Frontal cortex (tissue), 4 donors: ENCODE results near the gene SOHLH1. TPM values are rescaled to one million over a fixed set of nuclear protein-coding genes. Genes with fewer than 3 reads are reported as not detected.

Experiments
- DNase-seq, 2 donors: peaks; one replicate each; pipeline ENCODE4 v3.0.0; 2012; ENCODE audit warnings: low spot score in 2 of 2
- FAIRE-seq: peaks from 2 replicates; lab custom pipeline; 2012; peaks lifted over from hg19 to GRCh38; lab: Jason Lieb, UNC
- total RNA-seq: library from RNA; depleted of rRNA; stranded (reverse); fragments of >200 nt; gene quantifications from one replicate; pipeline ENCODE4 v1.2.3, GENCODE V29; 2014
- donor health status: control.
- donor health status: control.
- donor health status: control.

The SOHLH1 gene
- total RNA-seq, 1 donor from 2014 or later: not detected

DNA sequence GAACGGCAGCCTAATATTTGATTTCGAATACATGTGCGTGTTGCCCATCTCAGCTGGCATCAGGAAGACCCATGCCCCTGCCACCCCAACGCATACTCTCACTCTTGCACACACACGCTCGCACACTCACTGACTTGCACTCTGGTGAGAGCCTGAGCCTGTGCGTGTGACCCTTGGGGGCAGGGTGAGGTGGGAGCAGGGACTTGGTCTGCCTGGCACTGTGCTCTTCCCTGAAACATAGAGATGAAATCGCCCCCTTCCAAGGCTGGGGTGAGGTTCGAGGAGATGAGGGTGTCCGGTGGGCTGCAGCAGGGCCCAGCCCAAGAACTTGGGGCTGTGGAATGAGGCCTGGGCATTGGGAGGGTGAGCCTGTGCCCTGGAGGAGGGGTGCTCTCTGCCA is 35.0 kb downstream of the SOHLH1 start:
- DNase-seq (no peak), FAIRE-seq (no peak)

DNA sequence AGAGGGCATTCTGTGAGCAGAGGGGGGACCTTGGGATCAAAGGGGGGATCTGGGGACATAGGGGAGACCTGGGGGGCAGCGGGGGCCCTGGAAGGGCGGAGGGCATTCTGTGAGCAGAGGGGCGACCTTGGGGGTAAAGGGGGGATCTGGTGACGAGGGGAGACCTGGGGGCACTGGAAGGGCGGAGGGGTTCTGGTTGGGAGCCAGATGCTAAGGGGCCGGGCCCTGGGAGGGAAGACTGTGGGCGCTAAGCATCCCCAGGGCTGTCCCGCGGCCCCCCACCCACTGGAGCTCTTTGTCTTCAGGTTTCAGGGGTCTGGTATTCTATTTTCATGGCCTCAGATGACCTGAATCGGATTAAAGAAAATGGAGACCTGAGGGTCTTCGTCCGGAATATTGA is 35.4 kb downstream of the SOHLH1 start:
- DNase-seq (no peak), FAIRE-seq (no peak)

DNA sequence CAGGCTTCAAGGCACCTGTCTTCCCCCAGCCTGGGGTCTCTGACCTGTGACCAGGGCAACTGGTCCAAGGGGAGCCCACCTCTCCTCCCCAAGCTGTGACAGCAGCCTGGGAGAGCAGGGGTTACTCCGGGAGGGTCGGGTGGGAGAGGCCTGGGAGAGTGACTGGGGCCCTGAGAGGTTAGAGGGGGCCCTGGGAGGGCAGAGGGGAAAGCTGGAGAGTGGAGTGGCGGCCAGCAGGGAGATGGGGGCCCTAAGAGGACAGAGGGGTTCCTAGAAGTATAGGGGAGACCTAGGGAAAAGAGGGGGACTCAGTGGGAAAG is 35.9 kb downstream of the SOHLH1 start:
- FAIRE-seq (no peak), DNase-seq (no peak)

DNA sequence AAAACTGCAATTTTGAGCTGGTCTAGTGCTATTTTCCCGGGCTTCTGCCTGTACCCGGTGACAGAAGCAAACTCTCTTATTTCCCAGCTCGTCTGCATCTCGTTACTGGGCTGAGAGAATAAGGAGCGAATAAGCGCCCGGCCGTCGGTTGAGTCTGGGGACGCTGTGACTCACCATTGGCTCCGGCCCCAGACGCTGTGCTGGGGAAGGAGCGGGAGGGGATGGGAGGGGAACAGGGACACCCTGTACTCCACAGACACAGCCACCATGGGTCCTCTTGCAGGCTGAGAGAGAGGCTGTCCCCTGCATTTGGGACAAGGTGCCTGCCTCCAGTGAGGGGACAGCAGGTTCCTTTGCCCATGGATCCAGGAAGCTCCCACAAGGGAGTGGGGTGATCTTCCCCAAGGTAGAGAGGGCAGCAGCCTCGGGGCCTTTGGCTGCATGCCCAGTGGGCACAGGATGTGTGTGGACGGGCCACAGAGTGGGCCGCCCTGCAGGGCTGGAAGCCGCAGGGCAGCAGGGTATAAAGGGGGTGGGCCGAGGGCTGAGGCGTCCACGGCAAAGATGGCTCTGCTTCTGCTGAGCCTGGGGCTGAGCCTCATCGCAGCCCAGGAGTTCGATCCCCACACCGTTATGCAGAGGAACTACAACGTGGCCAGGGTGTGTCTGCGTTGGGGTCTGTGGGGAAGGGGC is 36.4 kb downstream of the SOHLH1 start, which contains the start of gene LCN9:
TSS of gene LCN9 (plus strand) at position 552 of the 693 bp plus-strand sequence. CDS start at position 565, 13 bp downstream.
- DNase-seq: peak in 1 of 2 donors; percentile 64
- FAIRE-seq: no peak

DNA sequence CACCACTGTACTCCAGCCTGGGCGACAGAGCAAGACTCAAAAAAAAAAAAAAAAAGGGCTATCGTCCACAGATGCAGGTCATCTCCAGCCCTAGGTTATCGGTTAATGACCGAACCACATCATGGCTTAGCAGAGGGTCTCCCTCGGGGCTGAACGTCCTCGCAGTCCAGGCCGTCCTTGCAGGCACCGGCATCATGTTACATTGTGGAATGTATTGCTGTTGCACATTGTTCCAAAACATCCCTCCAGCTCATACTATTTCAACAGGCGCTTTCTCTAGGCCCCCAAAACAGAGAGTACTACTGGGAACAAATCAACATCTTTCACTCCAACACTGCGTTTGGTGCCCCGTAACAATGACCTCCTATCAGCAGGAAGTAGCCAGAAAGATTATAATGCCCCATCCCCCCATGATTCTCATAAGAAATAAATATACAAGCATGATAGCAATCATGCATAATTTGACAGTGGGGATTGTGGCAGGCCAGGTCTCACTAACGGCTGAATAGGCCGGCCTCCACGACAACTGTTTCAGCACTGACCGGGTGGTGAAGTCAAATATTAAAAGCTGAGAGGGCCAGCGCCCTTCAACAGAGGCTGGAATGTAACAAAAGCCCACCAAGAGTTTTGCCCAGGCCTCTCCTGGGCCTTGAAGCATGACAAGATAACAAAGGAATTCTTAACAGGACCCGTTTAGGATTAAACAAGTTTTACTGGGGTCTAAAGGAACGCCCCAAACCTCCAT is 37.3 kb downstream of the SOHLH1 start:
- FAIRE-seq: no peak
- DNase-seq: no peak

DNA sequence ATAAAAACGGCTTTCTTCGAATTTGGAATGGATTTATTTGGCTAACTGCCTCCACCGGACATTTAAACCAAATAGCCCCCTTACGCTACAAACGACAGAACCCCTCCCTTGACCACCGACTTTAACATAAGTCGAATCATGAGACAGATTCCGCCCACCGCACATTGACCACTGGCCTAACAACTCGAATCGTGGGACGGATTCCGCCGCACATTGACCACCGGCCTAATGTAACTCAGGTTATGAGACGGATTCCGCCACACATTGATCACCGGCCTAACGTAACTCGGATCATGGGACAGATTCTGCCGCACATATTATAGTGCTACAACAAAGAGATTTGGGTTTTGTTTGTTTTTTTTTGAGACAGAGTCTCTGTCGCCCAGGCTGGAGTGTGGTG is 38.9 kb downstream of the SOHLH1 start:
- DNase-seq (no peak), FAIRE-seq (no peak)

DNA sequence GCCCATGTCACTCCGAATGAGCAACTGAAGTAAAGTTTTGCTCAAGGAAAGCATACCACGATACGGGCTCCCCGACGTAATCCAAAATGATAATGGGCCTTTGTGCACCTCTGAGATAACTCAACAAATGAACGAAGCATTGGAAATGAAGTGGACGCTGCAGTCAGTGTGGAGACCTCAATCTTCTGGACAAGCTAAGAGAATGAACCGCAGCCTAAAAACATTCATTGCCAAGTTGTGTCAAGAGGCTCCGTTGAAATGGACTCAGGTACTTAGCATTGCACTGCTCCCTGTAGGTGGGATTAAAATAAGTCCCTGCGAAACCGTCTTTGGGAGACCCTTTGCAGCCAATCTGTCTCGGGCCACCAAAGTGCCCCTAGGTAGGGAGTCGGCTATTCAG is 40.0 kb downstream of the SOHLH1 start:
- DNase-seq (no peak), FAIRE-seq (no peak)

DNA sequence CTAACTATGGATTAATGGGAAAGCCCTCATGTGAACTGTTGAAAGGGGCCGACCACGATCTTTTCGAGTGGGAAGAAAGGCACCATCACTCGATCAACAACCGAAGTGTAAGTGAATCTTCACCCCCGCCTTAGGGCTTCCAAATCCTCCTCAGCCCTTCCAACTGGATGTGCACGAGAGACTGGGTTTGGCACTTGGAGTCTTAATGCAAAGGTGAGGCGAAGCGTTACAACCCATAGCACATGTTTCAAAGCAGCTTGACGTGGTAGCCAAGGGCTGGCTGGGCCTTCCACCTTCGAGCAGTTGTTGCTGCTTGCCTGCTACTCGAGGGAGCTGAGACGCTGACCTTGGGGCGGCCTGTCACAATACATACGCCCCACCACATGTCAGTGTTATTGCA is 41.9 kb downstream of the SOHLH1 start:
- no peak for FAIRE-seq

DNA sequence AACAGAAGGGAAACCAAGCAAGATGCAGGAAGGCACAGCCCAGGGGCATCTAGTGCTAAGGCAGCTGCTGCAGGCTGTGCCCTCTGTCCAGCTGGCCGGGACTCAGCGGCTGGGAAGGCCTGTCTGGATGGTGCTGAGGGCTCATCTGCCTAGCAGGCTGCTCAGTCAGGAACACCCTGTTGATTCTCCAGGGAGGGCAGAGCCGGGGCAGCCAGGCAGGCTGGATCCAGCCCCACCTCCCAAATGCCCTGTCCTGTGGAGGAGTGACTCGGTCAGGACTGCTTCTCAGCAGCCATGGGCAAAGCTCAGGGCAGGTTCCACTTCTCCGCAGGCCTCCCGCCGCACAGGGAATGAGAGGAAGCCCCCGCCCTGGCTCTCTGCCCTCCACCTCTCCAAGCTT is 44.0 kb downstream of the SOHLH1 start:
- no peak for FAIRE-seq
- no peak for DNase-seq

More for the DNA sequence above, 41.9 kb downstream of the SOHLH1 start:
- DNase-seq: no peak

DNA sequence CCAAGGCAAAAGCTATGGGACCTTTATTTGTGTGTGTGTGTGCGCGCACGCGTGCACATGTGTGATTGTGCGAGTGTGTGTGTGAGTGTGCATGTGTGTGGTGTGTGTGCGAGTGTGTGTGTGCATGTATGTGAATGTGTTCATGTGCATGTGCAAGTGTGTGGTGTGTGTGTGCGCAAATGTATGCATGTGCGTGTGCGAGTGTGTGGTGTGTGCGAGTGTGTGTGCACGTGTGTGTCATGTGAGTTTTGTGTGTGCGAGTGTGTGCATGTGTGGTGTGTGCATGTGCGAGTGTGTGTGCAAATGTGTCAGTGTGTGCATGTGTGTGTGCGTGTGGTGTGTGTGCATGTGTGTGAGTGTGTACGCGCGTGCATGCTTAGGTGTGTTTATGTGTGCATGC is 48.9 kb downstream of the SOHLH1 start:
- FAIRE-seq (no peak), DNase-seq (no peak)

DNA sequence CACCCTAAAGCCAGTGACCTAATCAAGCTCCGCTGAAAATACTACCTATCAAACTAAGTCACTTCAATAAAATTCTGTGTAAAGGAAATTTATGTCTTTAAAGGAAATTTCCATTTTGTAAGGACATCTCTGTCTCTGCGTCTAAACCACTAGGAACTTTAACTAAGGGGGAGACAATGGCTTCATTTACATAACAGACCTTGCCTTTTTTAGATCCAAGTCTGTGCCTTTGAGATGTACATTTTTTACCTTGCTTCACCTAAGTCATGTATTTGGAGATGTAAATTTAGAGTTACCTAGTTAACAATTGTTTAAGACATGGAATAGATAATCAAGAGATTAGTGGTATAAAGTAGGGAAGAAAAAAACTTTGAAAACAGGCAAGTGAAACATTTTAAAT is 49.8 kb downstream of the SOHLH1 start:
- FAIRE-seq: no peak
- no peak for DNase-seq

DNA sequence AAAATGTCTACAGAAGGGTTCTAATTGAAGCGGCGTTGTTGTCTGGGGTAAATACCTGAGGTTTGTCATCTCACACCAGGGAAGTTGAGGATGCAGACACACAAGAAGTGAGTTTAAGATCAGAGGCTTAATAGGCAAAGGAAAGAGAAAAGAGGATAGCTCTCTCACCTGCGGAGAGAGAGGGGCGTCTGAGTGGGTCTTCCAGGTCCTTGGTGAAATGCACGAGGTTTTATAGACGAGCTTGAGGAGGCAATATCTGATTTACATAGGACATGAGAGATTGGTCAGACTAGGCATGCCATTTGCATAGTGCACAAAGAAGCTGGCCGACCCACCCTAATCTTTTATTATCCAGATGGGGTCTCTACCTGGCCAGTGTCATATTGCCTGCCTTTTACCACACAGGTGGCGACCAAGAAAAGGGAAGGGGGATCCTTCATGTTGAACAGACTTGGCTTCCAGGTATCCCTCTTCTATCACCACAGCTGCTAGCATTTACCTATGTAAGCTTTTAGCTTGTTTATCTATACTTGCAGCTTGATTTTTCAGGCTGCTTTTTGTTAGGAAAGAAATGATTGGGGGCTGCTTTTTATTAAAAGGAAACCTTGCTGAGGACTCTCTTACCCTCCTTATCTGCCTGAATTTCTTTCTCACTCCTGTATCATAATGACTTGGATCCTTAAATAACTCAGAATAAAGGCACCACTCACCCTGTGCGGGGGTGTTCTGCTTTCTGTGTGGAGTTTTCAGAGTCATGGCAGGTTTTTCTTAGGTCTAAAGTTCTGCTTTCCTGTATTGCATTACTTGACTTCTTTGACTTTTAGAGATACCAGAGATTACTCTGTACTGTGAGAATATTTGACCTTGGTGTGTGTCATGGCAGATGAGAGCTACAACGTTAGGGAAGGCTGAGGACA is 50.5 kb downstream of the SOHLH1 start:
- no peak for FAIRE-seq
- DNase-seq: no peak

DNA sequence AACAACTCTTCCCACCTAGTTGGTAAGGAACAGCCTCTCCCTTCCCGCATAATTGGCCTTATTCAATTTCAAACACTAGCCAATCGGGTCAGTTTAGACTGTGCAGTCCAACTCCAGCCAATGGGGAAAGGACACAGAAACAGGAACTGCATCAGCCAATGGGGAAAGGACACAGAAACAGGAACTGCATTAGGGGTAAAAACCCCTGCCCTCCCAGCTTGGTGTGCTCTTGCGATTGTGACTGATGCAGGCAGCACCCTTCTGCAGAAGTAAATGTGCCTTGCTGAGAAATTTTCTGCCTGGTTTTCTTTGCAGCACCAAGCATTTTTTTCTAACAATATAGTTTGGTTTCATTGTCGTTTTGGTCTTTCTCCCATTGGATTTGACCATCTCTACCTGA is 51.4 kb downstream of the SOHLH1 start:
- DNase-seq: no peak
- FAIRE-seq: no peak

DNA sequence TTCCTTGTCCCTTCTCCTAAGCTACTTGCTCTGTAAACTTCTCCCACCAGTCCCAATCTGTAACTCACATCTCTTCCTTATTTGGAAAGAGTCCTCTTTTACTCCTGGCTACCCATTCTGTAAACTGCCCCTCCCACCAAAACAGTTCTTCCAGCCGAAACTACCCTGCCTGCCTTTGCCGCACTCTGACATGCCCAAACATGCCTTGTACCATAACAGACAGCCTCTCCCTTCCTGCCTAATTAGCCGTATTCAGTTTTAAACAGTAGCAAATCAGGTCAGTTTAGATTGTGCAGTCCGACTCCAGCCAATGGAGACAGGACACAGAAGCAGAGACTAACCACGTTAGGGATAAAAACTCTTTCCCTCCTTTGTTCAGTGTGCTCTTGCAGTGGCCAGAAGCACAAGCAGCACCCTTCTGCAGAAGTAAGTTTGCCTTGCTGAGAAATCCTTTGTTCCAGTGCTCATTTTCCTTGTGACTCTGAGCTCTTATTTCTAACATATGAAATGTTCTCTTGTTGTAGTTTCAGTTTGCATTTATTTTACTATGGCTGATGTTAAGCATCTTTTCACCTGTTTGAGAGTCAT is 54.6 kb downstream of the SOHLH1 start:
- DNase-seq: no peak
- no peak for FAIRE-seq

Other genes starting within 250 kb of the SOHLH1 start
- 35.5 TPM for gene PPP1R26, start 219.7 kb downstream of the SOHLH1 start, total RNA-seq
- gene MRPS2, start 198.8 kb downstream of the SOHLH1 start, total RNA-seq: 13.9 TPM
- not detected for gene LCN1, start 178.0 kb downstream of the SOHLH1 start, total RNA-seq
- not detected for gene OBP2A, start 153.4 kb downstream of the SOHLH1 start, total RNA-seq
- gene PAEP, start 137.7 kb downstream of the SOHLH1 start, total RNA-seq: not detected
- gene GLT6D1, start 59.9 kb downstream of the SOHLH1 start, total RNA-seq: not detected
- gene LCN9, start 36.2 kb downstream of the SOHLH1 start, total RNA-seq: not detected
- 3.7 TPM for gene KCNT1, start 2.7 kb upstream of the SOHLH1 start, total RNA-seq
- gene CAMSAP1, start 208.1 kb upstream of the SOHLH1 start, total RNA-seq: 157 TPM